NCI-H187 treated with DMSO at 0.1 percent for 48 hours (cell line): Measurements from ENCODE around the gene C10orf71.

Experiments
- DNase-seq: peaks from one replicate; lab custom pipeline; 2025; lab: John Stamatoyannopoulos, UW

The C10orf71 gene

GRCh38 chr10:49333192-49333591, 34.2 kb downstream of the C10orf71 start:
- no peak for DNase-seq

GRCh38 chr10:49334964-49335363, 36.0 kb downstream of the C10orf71 start:
- DNase-seq = no peak

DNA sequence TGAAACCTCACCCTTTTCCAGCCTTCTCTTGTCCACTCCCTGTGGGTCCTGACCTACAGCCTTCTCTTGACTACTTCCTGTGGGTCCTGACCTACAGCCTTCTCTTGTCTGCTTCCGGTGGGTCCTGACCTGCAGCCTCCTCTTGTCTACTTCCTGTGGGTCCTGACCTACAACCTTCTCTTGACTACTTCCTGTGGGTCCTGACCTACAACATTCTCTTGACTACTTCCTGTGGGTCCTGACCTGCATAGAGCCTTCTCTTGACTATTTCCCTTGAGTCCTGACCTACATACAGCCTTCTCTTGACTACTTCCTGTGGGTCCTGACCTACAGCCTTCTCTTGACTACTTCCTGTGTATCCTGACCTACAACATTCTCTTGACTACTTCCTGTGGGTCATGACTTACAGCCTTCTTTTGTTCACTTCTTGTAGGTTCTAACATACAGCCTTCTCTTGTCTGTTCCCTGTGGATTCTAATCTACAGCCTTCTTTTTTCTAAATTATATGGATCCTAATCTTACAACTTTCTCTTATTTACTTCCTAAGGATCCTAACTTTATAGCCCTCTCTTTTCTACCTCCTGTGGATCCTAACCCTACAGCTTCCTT, 36.5 kb downstream of the C10orf71 start:
- DNase-seq = no peak

DNA sequence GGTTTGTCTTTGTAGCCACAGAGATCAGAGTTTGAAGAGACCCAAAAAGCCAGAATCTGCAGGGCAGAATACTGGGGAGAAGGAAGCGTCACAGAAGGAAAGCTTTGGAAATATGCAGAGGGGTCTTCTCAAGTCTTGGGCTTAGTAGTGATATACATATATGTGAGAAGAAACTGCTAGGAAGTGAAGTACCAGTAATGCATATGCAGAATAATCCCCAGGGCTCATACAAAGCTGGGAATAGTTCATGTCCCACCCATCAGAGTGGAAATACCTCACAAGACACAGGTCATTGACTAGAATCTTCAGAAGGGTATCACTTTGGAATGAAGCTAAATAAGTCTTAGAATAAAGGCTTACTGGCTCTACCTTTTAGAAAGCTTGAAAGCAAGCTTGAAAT, 39.6 kb downstream of the C10orf71 start:
- no peak for DNase-seq

DNA sequence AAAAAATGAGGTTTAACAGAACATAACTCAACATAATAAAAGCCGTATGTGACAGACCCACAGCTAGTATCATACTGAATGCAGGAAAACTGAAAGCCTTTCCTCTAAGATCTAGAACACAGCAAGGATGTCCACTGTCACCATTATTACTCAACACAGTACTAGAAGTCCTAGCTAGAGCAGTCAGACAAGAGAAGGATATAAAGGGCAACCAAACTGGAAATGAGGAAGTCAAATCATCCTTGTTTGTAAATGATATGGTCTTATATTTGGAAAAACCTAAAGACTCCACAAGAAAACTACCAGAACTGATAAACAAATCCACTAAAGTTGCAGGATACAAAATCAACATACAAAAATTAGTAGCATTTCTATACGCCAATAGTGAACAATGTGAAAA, 45.9 kb downstream of the C10orf71 start:
- no peak for DNase-seq

- DNase-seq = no peak
Measured at GRCh38 chr10:49347342-49347741, 48.4 kb downstream of the C10orf71 start.

DNA sequence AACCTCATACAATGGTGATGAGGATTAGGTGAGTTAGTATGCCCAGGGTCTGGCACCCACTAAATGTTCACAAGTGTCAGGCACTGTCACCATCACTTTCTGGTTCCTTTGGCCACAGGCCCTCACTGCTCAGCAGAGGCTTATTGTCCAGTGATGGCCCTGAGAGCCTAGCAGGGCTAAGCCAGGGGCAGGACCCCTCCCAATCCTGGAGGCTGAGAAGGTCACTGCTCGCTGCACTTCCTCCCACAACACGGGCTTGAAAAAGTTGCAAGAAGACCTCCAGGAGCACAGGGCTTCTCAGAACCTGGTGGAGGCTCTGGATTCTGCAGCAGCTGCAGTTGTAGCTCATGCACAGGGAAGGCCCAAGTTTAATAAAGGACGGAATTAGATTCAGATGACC, 48.9 kb downstream of the C10orf71 start:
- no peak for DNase-seq

DNA sequence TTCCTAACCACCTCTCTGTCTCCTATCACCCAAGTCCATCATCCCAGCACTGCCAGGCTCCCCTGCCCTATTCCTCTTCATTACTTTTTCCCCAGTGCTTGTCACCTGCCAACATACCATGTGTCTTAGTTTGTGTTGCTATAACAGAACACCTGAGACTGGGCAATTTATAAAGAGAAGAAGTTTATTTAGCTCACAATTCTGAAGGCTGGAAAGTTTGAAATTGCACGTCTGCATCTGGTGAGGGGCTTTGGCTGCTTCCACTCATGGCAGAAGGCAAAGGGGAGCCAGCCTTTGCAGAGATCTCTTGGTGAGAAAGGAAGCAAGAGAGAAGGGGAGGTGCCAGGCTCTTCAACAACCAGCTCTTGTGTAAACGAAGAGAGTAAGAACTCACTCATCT, 49.6 kb downstream of the C10orf71 start:
- no peak for DNase-seq

GRCh38 chr10:49349390-49349789, 50.4 kb downstream of the C10orf71 start:
- DNase-seq = no peak

GRCh38 chr10:49350138-49350537, 51.2 kb downstream of the C10orf71 start:
- DNase-seq = no peak

GRCh38 chr10:49350846-49351532, 52.0 kb downstream of the C10orf71 start:
- no peak for DNase-seq

- DNase-seq = no peak
Measured at GRCh38 chr10:49351669-49352068, 52.7 kb downstream of the C10orf71 start.

- DNase-seq = no peak
Measured at GRCh38 chr10:49352323-49352722, 53.4 kb downstream of the C10orf71 start.

DNA sequence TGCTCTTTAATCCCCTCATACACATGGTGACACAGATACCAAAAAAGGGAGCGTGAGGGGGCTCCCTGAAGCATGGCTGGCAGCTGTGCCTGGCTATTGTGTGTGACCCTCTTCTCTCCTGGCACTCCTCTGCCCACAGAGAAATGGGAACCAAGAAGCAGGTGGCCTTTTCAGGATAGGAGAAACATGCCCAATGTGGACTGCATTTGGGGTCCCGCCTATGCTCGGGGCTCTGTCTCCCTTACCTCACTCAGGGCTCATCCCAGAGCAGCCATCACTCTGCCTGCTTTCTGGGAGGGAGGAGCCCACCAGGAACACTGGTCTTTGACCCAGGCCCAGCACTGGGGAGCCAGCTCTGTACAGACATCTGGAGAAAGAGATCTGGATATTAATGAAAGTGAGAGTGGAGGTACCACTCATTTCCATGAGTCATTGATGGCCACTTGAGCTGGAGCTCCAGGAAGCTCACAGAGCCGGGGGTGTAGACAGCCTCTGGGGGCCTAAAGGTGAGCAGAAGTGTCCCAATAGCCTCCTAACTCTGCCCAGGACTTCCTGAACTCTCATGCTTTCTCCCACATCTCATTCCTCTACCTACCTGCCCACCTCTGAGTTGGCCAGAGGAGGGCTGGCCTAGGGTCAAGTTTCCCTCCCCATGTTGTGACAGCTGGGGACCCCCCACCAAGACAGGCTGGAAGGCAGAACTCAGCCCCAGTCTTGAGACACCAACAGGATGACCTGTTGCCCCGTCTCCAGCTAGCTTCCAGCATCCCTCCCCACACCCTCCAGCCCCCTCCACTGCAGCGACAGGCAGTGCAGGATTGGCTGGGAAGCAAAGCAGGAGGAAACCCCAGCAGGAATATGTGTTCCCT, 54.3 kb downstream of the C10orf71 start:
- DNase-seq = no peak

DNA sequence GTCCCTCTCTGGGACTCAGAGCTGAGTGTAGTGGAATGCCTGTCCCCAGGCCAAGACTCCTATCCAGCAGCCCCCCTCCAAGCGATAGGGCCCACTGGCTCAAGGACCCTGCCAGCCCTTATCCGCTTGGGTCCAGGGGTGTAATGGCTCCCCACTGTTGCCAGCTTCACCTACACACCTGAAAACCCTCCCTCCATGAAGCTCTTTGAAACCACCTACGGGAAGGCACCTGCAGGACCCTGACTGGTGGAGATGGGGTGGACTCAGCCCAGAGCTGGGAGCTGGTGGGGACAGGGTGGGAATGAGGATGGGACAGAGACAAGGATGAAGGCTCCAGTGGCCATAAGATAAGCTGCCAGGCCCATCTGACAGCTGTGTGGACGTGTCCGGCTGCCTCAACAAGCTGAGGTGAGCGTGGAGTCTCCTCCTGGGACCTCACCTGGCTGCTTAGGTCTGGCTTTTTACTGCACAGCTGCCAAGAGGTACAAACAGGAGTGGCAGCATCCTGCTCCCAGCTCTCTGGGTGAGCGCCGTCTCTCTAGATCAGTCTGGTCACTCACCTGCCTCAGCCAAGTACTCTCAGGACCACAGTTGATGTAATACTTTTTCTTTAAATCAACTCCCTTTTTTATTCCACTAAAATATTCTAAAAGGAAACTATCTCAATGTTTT, 55.1 kb downstream of the C10orf71 start:
- no peak for DNase-seq

- no peak for DNase-seq
Measured at GRCh38 chr10:49354593-49354992, 55.6 kb downstream of the C10orf71 start.

- no peak for DNase-seq
Measured at GRCh38 chr10:49355221-49355620, 56.3 kb downstream of the C10orf71 start.

GRCh38 chr10:49356181-49356580, 57.2 kb downstream of the C10orf71 start:
- DNase-seq = no peak

DNA sequence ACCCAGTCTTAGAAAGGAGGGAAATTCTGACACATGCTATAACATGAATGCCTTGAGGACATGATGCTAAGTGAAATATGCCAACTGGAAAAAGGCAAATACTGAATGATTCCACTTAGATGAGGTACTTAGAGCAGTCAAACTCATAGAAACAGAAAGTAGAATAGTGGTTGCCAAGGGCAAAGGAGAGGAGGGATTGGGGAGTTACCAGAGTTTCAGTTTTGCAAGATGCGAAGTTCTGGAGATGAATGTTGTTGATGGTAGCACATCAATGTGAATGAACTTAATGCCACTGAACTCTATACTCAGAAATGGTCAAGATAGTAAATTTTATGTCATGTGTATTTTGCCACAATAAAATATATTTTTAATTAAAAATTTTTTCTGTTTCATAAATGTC, 58.0 kb downstream of the C10orf71 start:
- DNase-seq = no peak

DNA sequence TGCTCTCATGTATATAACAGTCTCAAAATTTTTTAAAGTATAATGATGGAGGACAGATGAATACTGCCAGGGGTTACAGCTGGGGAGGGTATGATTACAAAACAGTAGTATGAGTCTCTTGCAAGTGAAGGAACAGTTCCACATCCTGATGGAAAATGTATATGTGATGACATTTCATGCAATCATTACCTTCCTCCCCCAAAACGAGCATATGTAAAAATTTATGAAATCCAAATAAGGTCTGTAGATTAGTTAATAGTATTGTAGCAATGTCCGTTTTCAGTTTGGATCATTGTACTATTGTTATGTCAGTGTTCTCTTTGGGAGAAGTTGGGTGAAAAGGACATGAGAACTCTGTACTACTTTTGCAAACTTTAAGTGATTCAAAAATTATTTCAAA, 58.9 kb downstream of the C10orf71 start:
- no peak for DNase-seq

DNA sequence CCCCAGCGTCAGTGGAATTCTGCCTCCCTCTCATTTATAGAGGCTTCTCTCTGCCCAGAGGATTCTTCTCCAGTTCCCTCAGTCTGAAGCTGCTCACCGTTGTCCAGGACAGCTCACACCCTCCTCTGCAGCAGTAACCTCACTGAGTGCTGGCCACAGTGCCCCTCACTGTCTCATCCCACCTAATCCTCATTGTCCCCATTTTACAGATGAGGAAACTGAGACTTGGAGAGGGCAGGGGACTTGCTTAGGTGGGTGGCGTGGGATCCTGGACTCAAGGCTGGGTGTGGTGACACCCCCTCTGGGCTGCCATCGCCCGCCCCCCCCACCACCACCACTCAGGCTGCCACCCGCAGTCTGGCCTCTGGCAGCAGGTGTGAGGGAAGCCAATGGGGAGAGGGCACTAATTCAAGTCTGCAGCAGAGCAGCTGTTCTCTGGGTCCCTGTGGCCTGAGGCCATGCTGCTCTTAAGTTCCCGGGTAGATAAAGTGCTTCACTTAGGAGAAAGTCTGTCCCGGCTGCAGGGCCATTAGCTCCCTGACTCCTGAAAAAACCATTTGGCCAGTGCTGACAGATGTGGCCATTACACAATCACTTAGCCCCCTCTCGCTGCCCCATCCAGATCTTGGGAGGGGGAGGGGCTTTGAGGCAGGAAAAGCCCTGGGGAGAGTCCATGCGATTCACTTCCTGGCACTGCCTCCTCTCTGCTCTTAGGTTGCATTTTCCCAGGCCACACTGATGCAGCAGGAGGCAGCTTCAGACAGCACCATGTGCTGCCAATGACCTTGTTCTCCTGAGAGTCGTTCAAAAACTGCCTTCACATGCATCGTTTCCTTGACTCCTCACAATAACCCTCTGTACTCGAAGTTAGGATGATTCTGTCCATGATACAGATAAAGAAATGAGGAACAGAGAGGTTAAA, 60.6 kb downstream of the C10orf71 start:
- DNase-seq = no peak
